SKM-1 treated with dmso at 0.1 percent for 144 hours (cell line): ENCODE measurements around the gene ARFRP1.
A peak's percentile ranks its signal among the peaks of the same experiment; 100 is the strongest.

ENCODE experiments used
- DNase-seq: peaks from one replicate; lab custom pipeline; 2025; ENCODE audit not compliant: unreplicated experiment; lab: John Stamatoyannopoulos, UW

Gene ARFRP1

DNA sequence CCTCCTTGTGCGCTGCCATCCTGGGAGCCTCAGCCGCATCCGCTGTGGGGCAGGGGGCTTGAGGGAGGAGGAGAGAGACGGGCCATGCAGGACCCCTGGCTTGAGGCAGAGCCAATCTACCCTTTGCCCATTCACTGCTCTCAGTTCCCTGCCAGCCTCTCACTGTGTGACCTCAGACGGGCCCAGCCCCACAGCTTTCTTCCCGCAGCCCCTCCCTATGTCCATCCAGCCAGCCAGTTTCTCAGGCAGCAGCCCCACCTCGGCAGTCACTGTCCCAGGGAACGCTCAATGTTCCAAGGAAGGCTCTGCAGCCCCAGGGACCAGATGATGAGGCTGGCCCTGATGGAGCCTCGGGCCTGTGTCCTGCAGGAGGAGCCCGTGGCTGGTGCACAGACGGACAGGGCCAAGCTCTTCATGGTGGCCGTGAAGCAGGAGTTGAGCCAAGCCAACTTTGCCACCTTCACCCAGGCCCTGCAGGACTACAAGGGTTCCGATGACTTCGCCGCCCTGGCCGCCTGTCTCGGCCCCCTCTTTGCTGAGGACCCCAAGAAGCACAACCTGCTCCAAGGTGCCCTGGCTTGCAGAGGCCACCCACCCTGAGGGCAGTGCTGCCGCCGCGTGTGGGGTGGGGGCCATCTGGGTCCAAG lies 15.2 kb downstream of the ARFRP1 start:
- DNase-seq = no peak

- DNase-seq = no peak
These were observed 15.9 kb downstream of the ARFRP1 start for GRCh38 chr20:63691711-63692435.

GRCh38 chr20:63690898-63691710 lies 16.7 kb downstream of the ARFRP1 start:
- DNase-seq = no peak

- DNase-seq = no peak
These were observed 17.5 kb downstream of the ARFRP1 start for GRCh38 chr20:63690003-63690897.

- DNase-seq = no peak
These were observed 18.5 kb downstream of the ARFRP1 start for GRCh38 chr20:63689046-63690002.

DNA sequence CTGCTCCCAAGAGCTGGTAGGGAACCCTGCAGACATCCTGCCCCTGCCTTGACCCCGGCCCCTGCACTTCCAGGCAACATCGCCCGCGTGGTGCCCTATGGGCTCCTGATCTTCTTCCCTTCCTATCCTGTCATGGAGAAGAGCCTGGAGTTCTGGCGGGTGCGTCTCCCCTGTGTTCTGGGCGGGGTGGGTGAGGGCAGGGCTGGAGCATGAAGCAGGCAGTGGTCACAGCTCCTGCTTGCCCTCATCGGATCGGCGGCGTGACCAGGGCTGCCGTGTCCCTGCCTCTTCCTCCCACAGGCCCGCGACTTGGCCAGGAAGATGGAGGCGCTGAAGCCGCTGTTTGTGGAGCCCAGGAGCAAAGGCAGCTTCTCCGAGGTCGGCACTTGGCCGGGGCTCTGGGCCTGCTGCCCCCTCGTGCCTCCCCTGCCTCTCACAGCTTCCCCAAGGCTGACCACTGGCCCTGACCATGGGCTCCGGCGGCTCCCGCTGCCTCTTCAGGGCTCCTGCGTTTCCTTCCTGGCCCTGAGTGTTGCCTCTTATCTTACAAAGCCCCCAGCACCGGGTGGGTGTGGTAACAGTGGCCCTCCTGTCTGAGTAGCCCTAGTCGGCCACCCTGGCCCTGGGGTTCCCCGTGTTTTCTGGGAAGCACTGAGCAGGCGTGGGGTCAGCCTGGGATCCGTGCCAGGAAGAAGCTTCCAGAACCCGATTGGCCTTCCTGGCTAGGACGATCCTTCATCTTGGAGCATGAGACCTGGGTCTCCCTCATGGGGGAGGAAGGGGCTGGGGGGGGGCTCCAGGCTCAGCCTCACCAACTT lies 19.3 kb downstream of the ARFRP1 start:
- no peak for DNase-seq

DNA sequence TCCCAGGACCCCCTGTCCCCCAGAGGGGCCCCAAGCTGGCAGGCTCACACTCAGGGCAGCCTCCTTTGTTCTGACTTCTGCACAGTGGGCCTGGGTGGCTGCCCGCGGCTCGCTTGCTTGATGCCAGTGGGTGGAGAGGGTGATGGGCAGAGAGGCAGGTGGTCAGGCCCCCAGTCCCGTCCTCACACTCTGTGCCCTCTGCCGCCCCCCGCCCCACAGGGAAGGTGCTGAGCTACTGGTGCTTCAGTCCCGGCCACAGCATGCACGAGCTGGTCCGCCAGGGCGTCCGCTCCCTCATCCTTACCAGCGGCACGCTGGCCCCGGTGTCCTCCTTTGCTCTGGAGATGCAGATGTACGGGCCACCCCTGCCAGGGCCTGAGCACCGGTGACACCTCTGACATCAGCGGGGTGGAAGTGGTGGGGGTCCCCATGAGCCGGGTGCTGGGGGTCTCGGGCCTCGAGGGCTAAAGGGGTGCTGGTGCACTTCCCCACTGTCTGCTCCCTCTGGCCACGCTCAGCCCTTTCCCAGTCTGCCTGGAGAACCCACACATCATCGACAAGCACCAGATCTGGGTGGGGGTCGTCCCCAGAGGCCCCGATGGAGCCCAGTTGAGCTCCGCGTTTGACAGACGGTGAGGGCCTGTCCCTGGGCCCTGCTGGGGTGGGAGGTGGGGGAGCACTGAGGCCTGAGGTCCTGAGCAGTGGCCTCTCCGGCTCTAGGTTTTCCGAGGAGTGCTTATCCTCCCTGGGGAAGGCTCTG lies 20.2 kb downstream of the ARFRP1 start:
- no peak for DNase-seq

DNA sequence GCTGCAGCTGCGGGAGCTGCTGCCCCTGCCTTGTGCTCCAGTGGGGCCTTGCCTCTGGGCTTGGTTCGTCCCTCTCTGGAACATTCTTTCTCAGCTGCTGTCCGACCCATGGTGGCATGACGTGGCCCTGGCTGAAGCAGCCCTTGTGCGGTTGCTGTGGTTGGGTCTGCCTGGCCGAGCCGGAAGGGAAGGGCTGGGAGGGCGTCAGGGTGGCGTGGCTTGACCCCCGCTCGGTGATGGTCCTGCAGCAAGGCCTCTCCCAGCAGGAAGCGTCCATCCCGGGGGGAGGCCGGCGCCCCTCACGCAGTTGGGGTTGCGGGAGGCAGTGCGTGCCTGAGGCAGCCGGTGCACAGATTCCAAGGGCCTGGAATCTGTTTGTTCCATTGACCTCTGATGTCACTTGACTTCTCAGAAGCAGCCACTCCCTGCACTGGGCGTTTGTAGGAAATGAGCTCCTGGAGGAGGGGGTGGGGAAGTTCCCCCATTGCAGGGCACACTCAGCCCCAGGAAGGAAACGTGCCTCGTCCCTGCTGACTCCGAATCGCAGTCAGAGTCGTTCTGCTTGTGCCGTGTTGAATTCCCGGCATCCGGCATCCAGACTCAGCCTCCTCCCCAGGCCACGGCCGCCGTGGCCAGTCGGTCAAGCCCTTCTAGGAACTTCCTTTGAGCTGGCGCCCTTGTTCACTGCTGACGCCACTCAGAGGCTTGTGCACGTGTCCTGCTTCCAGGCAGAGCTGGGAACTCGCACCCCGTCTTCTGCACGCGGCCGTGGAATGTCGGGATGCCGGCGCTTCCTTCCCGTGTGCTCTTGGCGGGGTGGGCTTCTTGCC lies 21.1 kb downstream of the ARFRP1 start:
- DNase-seq = no peak

DNA sequence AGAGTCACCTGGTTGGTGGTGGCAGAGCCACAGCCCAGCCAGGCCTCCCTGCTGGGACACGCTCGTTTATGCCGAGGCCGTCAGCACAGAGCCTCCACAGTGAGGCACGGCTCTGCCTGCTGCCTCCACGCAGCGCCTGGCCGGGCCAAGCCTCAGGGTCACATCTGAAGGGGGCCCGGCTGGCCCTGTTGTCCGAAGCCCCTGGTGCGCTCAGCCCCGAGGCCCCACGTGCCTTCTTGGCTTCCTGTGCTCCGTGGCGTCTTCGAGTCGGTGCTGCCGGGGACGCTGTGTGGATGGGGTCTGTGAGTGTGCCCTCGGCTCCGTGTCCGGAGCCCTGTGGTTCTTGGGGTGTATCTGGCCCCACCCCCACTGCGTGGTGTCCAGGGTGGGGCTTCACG lies 21.7 kb downstream of the ARFRP1 start:
- no peak for DNase-seq

DNA sequence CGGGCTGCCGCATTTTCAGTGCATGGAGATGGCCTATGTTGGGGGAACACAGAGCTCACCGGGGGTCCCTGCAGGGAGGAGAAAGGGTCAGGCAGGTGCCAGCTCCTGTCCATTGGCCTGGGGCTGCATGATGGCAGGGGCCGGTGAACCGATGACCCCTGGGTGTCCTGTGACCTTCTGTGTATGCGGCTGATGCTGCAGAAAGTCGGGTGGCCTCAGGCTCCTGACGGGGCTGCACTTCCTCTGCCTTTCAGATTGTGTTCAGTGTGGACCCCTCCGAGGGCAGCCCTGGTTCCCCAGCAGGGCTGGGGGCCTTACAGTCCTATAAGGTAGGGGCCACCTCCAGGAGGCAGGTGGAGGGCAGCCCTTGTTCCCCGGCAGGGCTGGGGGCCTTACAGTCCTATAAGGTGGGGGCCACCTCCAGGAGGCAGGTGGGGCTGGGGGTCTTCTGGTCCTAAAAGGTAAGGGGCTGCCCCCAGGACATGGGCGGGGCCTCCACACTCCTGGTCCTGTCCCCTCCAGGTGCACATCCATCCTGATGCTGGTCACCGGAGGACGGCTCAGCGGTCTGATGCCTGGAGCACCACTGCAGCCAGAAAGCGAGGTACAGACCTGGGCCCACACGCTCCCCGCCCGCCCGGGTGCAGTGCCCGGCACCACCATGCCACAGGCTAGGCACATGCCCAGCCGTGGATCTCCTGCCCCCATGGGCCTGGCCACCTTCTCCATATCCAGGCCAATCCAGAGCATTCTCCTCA lies 22.3 kb downstream of the ARFRP1 start:
- no peak for DNase-seq

GRCh38 chr20:63682384-63683139 lies 25.2 kb downstream of the ARFRP1 start:
- DNase-seq = peak; percentile 19

- DNase-seq = no peak
These were observed 26.1 kb downstream of the ARFRP1 start for GRCh38 chr20:63681609-63682142.

DNA sequence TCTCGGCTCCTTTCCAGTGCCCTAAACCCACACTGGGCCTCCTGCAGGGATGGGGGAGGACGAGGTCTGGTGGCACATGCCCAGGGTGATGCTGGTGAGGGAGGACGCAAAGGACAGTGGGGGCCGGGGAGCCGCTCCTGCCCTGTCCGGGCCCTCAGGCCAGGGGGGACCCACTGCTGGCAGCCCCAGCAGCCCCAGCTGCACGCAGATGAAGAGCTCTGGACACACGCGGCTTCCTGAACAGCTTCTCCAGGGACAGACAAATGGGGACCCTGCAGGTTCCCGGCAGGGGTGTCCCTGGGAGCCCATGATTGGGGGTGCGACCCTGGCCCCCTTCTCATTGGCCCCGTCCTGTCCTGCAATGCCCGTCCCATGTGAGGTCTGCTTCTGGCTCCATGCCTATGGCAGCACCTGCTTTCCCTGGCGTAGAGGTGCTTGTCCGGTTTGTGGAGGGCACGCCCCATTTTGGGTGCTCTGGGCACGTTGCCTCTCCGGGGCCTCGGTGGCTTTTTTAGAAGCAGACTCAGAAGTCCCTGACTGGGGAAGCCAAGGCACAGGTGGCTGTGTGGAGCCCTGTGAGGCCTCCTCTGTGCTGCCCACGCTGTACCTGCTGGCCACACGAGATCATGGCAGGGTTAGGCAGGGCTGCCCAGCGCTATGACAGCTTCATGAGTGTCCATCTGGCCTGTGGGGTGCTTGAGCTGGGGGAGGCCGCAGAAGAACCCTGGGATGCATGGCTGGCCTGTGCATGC lies 26.7 kb downstream of the ARFRP1 start:
- DNase-seq = no peak

DNA sequence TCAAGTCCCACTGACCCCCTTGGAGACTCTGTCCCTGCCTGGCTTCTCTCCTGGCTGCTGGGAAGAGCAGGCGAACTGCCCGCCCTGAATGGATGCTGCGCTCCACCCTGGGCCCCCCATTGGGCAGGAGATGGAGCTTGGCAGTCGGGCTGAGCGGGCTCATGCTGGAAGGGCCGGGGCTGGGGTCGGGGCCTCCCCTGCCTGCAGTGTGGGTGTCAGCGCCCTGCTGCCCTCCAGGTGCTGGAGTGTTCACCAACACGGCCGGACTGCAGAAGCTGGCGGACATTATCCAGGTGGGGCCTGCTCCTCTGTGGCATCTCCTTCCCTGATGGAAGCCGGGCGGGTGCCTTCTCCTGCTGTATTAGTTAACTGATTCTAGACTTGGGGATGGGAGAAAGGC lies 27.3 kb downstream of the ARFRP1 start:
- no peak for DNase-seq

- no peak for DNase-seq
These were observed 27.9 kb downstream of the ARFRP1 start for GRCh38 chr20:63679799-63680305.
